Ectodermal cell (in vitro differentiated cells): ENCODE measurements around the gene PCID2.

Experiments
- H3K27ac ChIP-seq: 2 replicates; pipeline ENCODE4 v1.7.0; 2013; ENCODE audit warnings: mild to moderate bottlenecking, low read depth, low read length; ENCODE audit not compliant: insufficient read depth, poor library complexity, severe bottlenecking
- H3K27me3 ChIP-seq: 2 replicates; pipeline ENCODE4 v1.7.0; 2013; ENCODE audit warnings: mild to moderate bottlenecking, low read length; ENCODE audit not compliant: insufficient read depth, control insufficient read depth, poor library complexity, severe bottlenecking
- H3K36me3 ChIP-seq: one replicate; pipeline ENCODE4 v1.7.0; 2013; ENCODE audit warnings: low read length; ENCODE audit not compliant: control insufficient read depth, insufficient read depth
- H3K4me1 ChIP-seq: one replicate; pipeline ENCODE4 v1.7.0; 2013; ENCODE audit warnings: low read length; ENCODE audit not compliant: control insufficient read depth, insufficient read depth
- H3K4me3 ChIP-seq: 2 replicates; pipeline ENCODE4 v1.7.0; 2013; ENCODE audit warnings: low read depth, low read length, control low read depth; ENCODE audit not compliant: insufficient read depth
- H3K9me3 ChIP-seq: 2 replicates; pipeline ENCODE4 v1.7.0; 2013; ENCODE audit warnings: mild to moderate bottlenecking, low read length, moderate library complexity; ENCODE audit not compliant: control insufficient read depth
- WGBS, 2 experiments: methylation state at CpG; one replicate each; pipeline ENCODE4 v1.1.7; 2013; ENCODE audit warnings: missing lambda C conversion rate in 2 of 2; 5-methylcytosine and 5-hydroxymethylcytosine counted together

PCID2 gene

DNA sequence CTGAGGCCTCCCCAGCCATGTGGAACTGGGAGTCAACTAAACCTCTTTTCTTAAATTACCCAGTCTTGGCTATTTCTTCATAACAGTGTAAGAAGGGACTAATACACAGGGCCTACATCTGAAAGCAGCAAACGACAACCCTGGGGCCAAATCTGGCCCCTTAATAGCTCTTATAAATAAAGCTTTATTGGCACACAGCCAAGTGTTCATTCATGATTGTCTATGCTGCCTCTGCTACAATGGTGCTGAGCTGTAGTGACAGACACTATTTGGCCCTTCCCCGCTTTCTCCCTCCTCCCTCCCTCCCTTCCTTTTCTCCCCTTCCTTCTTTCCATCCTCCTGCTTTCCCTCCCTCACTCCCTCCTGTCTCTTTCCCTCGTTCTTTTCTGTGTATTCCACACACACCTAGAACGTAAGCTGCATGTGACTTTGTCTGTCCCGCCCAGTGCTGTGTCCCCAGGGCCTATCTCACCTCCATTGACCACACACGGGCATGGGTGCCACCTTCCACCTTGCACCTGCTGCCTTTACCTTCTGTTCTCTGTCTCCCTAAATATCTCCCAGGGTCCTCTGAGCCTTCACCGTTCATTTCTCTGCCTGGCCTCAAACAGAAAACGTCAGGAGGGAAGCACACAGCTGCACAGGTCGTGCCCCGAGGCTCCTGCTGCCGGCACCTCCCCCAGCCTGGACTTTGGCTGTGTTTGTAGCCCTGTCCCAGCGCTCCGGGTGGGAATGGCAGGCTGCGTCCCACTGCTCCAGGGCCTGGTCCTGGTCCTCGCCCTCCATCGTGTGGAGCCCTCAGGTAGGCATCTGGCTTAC lies 50.3 kb downstream of the PCID2 start, which contains the start of gene PROZ:
TSS of gene PROZ (plus strand) at position 720 of the 819 bp plus-strand sequence. CDS start at position 733, 13 bp downstream.
- Histone ChIP-seq H3K4me1 (peaks cover 19% of the 10 kb centered on the region), H3K36me3 (no peaks in the 10 kb centered on the region), H3K27ac (no peak within 1 kb of the TSS), H3K27me3 (peaks cover 8% of the 10 kb centered on the region), H3K4me3 (no peak within 1 kb of the TSS), H3K9me3 (no peaks in the 10 kb centered on the region)
- WGBS, 2 experiments: 66 to 68% methylated on average over 16 of the region's 16 CpGs

DNA sequence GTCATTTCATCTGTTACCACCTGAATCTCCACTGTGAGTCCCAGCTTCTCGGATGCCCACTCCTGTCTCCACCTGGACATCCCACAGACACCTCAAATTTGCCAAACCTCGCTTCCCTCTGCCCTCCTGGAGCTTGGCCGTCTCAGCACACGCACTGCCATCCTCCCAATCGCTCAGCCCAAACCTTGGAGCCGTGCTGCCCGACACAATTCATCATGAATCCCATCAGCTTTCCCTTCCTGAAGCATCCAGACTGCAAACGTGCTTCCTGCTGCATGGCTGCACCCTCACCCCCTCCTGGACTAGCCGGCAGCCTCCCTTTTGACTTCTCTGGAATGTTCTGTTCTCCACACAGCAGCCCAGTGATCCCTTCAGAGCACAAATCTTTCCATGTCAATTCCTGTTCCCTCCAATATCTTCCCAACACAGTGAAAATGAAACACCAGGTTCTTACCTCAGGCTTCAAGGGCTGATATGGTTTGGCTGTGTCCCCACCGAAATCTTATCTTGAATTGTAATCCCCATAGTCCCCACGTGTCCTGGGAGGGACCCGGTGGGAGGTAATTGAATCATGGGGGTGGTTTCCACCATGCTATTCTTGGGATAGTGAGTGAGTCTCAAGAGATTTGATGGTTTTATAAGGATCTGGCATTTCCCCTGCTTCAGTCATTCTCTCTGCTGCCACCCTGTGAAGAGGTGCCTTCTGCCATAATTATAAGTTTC lies 51.1 kb downstream of the PCID2 start:
- H3K4me3 ChIP-seq: no peak overlapping the region
- peaks cover 21% of the 10 kb centered on the region for H3K4me1 ChIP-seq
- WGBS, 2 experiments: 84 to 86% methylated on average over 12 of the region's 12 CpGs
- H3K36me3 ChIP-seq: no peaks in the 10 kb centered on the region
- no peak overlapping the region for H3K27ac ChIP-seq
- H3K27me3 ChIP-seq: peaks cover 14% of the 10 kb centered on the region
- H3K9me3 ChIP-seq: no peaks in the 10 kb centered on the region

DNA sequence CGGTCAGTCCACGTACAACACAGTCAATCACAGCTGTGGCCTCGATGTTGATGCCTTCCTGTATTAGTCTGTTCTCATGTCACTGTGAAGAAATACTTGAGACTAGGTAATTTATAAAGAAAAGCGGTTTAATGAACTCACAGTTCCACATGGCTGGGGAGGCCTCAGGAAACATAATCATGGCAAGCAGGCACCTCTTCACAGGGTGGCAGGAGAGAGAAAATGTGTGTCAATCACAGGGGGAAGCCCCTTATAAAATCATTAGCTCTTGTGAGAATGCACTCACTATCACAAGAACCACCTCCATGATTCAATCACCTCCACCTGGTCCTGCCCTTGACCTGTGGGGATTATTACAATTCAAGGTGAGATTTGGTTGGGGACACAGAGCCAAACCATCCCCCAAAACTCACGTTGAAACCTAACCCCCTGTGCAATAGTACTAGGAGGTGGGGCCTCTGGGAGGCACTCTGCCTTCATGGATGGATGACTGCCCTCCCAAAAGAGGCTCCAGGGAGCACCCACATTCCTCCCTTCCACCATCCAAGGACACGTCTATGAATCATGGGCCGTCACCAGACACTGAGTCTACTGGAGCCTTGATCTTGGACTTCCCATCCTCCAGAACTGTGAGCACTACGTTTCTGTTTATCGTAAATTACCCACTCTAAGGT lies 52.4 kb downstream of the PCID2 start:
- Histone ChIP-seq H3K27me3 (peaks cover 26% of the 10 kb centered on the region), H3K27ac (no peak overlapping the region), H3K4me1 (peaks cover 21% of the 10 kb centered on the region), H3K36me3 (no peaks in the 10 kb centered on the region), H3K9me3 (no peaks in the 10 kb centered on the region), H3K4me3 (no peak overlapping the region)
- 93 to 94% methylated on average over 9 of the region's 9 CpGs for WGBS, 2 experiments

DNA sequence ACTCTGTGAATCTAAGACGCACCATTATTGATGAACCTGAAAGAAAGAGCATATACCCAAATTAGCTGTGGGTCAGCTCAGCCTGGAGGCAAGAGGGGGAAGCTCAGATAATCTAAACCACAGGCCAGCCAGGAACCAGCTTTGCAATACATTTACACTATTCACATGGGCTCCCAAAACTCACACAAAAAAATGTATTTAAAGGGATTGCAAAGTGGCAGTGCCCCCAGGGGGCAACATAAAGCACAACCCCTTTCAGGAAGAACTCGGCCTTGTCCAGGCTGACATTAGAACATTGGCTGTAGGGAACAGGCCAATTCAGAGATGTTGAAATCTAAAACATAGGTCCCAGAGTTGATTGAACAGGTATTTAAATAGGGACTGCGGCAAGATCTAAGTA lies 53.3 kb downstream of the PCID2 start:
- no peaks in the 10 kb centered on the region for H3K9me3 ChIP-seq
- H3K27me3 ChIP-seq: peaks cover 28% of the 10 kb centered on the region

DNA sequence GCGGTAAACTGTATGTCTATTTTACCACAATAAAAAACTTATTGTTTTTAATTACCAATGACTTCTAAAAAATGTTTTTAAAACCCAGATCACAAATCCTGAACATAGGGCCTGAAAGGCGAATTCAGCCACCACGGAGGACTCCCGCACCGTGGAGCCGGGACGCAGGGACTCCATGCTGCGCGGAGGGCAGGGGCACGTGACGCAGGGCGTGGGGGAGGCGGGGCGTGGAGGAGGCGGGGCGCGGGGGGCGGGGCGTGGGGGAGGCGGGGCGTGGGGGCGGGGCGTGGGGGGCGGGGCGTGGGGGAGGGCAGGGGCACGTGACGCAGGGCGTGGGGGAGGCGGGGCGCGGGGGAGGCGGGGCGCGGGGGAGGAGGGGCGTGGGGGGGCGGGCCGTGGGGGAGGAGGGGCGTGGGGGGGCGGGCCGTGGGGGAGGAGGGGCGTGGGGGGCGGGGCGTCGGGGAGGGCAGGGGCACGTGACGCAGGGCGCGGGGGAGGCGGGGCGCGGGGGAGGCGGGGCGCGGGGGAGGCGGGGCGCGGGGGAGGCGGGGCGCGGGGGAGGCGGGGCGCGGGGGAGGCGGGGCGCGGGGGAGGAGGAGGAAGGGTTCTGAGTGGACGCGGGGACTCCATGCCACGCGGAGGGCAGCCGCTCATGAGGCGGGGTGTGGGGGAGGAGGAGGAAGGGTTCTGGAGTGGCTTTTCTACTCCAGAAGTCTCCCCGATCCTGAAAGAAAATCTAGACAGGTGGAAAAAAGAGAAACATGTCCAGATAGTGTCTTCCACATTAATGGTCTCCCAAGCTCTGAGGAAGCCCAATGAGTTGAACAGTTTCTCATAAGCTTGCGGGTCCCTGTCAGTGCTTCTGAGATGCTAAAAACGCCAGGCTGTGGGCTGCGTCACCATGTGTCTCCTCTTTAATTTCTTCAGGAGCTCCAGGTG lies 54.4 kb downstream of the PCID2 start:
- Histone ChIP-seq H3K36me3 (no peaks in the 10 kb centered on the region), H3K27me3 (peaks cover 28% of the 10 kb centered on the region), H3K9me3 (no peaks in the 10 kb centered on the region), H3K27ac (no peak overlapping the region), H3K4me1 (peaks cover 18% of the 10 kb centered on the region), H3K4me3 (peak overlapping the region; percentile 29)
- 21 to 22% methylated on average over 21 to 22 of the region's 76 CpGs for WGBS, 2 experiments

More for the DNA sequence above, 53.3 kb downstream of the PCID2 start:
- 90 to 91% methylated on average over 3 of the region's 3 CpGs for WGBS, 2 experiments
- Histone ChIP-seq H3K27ac (no peak overlapping the region), H3K4me1 (peaks cover 21% of the 10 kb centered on the region), H3K36me3 (no peaks in the 10 kb centered on the region), H3K4me3 (no peak overlapping the region)

DNA sequence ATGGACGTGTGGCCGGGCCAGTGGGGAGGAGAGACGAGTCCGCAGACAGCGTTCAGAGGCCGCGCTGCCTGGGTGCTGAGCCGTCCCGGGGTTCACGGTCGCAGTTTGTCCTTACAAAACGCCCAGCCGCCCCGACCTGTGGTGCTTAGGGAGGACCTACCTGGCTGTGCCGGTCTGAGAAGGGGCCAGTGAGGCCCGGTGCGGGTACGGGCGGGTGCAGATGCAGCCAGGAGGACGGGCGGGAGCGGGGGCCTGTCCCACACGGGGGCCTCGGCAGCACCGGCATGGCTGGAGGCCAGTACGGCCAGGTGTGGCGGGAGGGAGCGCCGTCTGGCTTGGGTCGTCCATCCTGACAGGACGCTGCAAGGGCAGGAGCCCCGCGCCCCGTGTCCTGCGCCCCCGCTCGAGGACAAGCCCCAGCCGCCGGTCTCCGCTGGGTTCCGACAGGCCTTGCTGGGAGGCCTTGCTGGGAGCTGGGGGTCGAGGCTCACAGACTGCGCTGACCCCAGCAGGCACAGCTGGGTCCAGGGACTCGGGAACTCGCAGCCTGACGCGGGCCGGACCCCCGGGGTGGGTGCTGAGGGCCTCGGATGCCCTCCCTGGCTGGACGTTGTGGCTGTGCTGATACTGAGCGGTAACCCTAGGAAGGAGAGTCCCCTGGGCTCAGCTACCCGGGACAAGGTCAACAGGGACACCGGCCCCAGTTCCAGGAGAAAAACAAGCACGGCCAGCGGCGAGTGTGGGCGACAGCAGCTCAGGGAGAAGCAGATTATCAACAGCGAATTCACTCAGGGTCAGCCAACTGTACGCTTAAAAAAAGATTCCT lies 55.3 kb downstream of the PCID2 start:
- H3K4me1 ChIP-seq: peaks cover 11% of the 10 kb centered on the region
- no peaks in the 10 kb centered on the region for H3K36me3 ChIP-seq
- peaks cover 28% of the 10 kb centered on the region for H3K27me3 ChIP-seq
- no peak overlapping the region for H3K27ac ChIP-seq
- no peaks in the 10 kb centered on the region for H3K9me3 ChIP-seq
- WGBS, 2 experiments: 6 to 8% methylated on average over 60 of the region's 60 CpGs
- H3K4me3 ChIP-seq: peak overlapping the region; percentile 29

DNA sequence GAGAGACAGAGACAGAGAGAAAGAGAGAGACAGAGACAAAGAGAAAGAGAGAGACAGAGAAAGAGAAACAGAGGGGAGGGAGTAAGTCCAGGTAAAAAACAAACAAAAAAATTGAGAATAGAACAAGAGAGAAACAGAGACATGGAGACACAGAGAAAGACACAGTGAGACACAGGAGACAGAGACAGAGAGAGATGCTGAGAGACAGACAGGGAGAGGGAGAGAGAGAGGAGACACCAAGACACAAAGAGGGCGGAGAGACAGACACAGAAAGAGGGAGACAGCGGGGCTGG lies 55.8 kb downstream of the PCID2 start:
- H3K4me1 ChIP-seq: peaks cover 10% of the 10 kb centered on the region
- peak overlapping the region; percentile 29 for H3K4me3 ChIP-seq
- peaks cover 28% of the 10 kb centered on the region for H3K27me3 ChIP-seq
- no peaks in the 10 kb centered on the region for H3K36me3 ChIP-seq
- H3K27ac ChIP-seq: no peak overlapping the region
- WGBS, 2 experiments: 19 to 25% methylated on average over 2 of the region's 2 CpGs
- no peaks in the 10 kb centered on the region for H3K9me3 ChIP-seq

DNA sequence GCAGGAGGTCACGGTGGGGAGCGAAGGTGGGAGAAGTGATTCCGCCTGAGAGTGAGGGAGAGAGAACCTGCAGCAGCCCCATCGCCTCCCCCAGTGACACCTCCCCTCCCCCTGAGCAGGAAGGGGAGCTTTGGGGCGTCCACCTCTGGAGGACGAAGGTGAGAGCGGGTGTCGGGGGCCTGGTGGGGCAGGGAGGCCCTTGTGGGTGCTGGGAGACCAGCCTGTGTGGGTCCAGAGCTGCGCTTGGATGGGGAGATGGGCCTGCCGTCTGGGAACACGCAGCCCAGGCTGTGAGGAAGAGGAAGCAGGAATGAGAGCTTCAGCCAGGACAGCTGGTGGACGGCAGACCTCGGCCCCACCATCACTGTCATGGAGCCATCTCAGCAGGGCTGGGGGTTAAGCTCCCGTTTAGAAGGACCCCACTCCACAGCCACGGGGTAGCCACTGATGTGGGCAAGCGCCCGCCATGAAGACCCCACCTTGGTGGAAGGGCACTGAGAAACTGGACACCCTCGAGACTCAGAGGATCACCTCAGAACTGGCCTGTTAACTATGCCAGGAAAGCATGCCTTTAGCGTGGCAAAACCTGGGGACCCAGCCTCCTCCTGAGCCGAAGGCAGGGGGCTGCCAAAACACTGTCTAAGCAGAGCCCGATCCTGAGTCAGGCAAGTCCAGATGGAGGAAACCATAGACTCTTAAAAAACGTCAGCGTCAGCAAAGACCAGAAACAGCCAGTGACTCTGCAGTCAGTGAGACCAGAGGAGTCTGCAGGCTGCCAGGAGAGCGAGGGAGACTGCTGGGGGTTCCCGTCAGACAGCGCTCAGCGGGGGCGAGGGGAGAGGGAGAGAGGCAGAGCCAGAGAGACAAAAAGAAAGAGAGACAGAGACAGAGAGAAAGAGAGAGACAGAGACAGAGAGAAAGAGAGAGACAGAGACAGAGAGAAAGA lies 56.5 kb downstream of the PCID2 start:
- H3K4me1 ChIP-seq: peaks cover 10% of the 10 kb centered on the region
- H3K9me3 ChIP-seq: no peaks in the 10 kb centered on the region
- 80 to 82% methylated on average over 28 of the region's 28 CpGs for WGBS, 2 experiments
- no peak overlapping the region for H3K4me3 ChIP-seq
- peaks cover 28% of the 10 kb centered on the region for H3K27me3 ChIP-seq
- H3K36me3 ChIP-seq: no peaks in the 10 kb centered on the region
- H3K27ac ChIP-seq: no peak overlapping the region
